Heart left ventricle (tissue), 13 donors: ENCODE results near the gene SHROOM2.

Experiments
- POLR2A ChIP-seq, 2 donors: fragments of 450-650 bp; IDR thresholded peaks; one replicate each; pipeline ENCODE4 v1.6.1; 2017; ENCODE audit warnings: antibody characterized with exemption in 2 of 2, mild to moderate bottlenecking in 2 of 2, moderate library complexity in 2 of 2
- TF ChIP-seq, protein P1 (sequence below), 12 donors: fragments of 200-600 bp; sonication (generic) in 4 of 12; IDR thresholded peaks; one replicate each; pipeline versions ENCODE4 v1.5.0 to v1.8.0; 2018 to 2022; ENCODE audit warnings: antibody characterized with exemption in 12 of 12, mild to moderate bottlenecking in 5 of 12
- donor health status: ischemic (EF 13 %, LVEDD 7.1; RV severe dilation, severe dysfunction).
- donor health status: DM: no; HTN: yes; CAD: no.
- donor health status: DM: no; HTN: no; CAD: no.
- donor health status: ischemic (EF 25% LVEDD 6.9; RV normal size, moderate dysfunction).
- donor health status: ischemic (EF 25% LVEDD 5.7; RV mildly dilated, moderate dysfunction).
- donor health status: ischemic (EF 35%, LVEDD 5.7; RV mildly dilated, moderate dysfunction).
- donor health status: nonischemic (EF 11% LVEDD 7.7; RV severe dilation, severe dysfunction).
- donor health status: DM: yes; HTN: yes; CAD: no.
- donor health status: PGD.
- donor health status: ischemic (EF 29% LVEDD 5.4; RV normal size, mild dysfunction).
- donor health status: nonischemic (EF 23%, LVEDD 6.1; RV moderate dilation, normal function).

DNA sequence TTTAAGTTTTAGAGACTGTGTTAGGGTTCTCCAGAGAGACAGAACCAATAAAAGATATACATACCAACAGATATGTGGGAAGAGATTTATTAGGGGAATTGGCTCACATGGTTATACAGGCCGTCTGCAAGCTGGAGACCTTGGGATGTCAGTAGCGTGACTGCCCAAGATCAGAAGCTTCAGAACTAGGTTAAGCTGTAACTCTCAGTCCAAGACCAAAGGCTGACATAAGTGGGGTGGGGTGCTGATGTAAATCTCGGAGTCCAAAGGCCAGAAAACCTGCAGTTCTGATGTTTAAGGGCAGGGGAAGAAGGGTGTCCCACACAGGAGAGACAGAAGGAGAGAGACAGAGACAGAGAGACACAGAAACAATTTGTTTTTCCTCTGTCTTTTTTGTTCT, 191.4 kb downstream of the SHROOM2 start:
- TF ChIP-seq, protein P1, sequence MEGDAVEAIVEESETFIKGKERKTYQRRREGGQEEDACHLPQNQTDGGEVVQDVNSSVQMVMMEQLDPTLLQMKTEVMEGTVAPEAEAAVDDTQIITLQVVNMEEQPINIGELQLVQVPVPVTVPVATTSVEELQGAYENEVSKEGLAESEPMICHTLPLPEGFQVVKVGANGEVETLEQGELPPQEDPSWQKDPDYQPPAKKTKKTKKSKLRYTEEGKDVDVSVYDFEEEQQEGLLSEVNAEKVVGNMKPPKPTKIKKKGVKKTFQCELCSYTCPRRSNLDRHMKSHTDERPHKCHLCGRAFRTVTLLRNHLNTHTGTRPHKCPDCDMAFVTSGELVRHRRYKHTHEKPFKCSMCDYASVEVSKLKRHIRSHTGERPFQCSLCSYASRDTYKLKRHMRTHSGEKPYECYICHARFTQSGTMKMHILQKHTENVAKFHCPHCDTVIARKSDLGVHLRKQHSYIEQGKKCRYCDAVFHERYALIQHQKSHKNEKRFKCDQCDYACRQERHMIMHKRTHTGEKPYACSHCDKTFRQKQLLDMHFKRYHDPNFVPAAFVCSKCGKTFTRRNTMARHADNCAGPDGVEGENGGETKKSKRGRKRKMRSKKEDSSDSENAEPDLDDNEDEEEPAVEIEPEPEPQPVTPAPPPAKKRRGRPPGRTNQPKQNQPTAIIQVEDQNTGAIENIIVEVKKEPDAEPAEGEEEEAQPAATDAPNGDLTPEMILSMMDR (IDR thresholded peaks at IDR 0.05), result no peak
- TF ChIP-seq POLR2A (IDR thresholded peaks at IDR 0.05), result no peak
